ENCODE results near the gene KCNN4. TPM values are rescaled to one million over a fixed set of nuclear protein-coding genes. Genes with fewer than 3 reads are reported as not detected.
"Not testable (repeated sequence)": the region's sequence is repeated elsewhere in the genome, so short reads cannot be mapped to it uniquely, and the experiment has no call there.

The KCNN4 gene
- polyA plus RNA-seq, 3 donors: 0.55 to 3.4 (median 2.4) TPM

DNA sequence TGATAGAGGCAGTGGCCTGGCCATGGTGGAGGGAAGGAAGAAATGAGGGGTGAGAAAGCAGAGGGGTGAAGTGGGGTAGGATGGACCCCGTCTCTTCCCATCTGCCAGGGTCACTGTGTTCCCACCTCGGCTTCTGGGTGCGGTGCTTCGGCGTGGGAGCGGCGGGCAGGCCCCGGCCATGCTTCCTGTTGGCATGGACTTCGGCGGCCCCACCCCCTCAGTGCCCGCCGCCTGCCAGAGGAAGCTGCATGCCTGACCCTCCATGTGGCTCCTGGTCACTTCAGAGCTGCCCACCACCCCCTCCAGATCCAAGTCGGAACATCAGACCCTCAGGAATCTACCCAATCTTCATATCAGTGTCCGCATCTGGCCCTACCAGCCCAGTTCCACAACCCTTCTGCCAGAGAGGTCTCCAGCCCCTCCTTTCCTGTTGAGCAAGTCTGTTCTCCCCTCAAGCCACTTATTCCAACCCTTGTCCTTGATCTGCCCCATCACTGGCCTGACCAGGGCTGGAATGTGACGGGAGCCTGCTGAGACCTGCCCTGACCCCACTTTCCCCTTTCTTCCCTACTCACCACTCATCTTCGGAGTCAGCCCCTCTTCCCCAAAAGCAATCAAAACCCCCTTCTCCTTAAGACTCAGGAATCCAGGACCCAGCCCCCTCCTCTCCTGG lies 1.5 kb downstream of the KCNN4 start:
- no peak overlapping the region for H3K27ac ChIP-seq (ENCODE audit: low read depth, low read length)
- 38 to 64% (median 42%) methylated on average over 6 to 16 of the region's 16 CpGs for WGBS, 3 donors

DNA sequence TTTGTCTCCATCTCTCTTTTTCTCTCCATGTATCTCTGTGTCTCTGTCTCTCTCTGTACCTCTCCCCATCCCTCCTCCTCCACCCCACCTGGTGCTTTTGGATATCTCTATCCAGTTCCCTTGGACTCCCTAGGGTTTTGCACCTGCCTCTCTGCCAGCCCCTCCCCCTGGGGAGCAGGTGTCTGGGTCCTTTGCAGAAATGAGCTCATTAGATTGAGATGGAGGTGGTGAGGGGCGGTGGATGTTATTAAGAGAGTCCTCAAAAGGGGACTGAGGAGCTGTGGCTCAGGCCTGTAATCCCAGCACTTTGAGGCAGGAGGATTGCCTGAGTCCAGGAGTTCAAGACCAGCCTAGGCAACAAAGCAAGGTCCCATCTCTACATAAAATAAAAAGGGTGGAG lies 2.1 kb downstream of the KCNN4 start:
- 76 to 95% (median 78%) methylated on average over 1 of the region's 1 CpG for WGBS, 3 donors
- no peak overlapping the region for H3K27ac ChIP-seq (ENCODE audit: low read depth, low read length)

DNA sequence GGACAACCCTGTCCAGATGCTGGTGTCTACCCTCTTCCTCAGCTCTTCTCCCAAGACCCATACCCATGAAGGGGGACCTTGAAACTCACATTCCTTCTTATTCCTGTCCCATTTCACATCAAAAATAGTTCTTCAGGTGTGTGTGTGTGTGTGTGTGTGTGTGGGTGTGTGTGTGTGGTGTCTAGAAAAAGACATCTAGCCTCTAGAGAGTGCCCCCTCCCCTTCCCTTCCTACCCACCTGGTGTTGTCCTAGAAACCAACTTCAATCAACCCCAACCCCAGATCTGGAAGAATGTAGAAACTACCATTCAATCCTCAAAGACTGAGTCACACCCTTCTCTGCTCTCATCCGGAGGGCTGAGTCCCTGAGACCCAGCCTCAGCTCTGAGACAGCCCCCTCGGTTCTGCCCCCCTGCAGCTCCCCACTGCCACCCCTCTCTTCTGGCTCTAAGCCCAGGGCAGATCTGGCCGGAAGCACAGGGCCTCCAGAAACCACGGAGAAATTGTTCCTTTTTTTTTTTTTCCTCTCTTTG lies 3.5 kb downstream of the KCNN4 start:
- WGBS, 3 donors: 3 to 10% (median 8%) methylated on average over 4 of the region's 4 CpGs
- H3K27ac ChIP-seq (ENCODE audit: low read depth, low read length): no peak overlapping the region

DNA sequence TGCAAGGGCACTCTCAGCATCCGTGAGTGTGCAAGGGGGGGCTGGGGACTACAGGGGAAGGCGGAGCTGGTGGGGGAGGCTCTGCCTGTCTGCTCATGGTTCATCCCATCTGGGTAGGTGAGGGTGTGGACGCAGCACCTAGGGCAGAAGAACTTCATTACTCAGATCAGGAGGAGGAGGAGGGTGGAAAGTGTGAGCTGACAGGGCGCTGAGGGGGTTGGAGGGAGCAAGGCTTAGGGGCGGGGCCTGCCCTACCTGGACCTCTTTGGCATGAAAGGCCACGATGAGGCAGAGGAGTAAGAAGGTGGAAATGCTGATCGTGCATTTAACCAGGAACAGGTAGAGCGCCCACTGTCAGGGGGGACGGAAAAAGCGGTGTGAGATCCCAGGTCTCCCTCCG lies 4.5 kb downstream of the KCNN4 start:
- H3K27ac ChIP-seq (ENCODE audit: low read depth, low read length): no peak overlapping the region
- WGBS, 3 donors: 66 to 75% (median 75%) methylated on average over 11 of the region's 11 CpGs

DNA sequence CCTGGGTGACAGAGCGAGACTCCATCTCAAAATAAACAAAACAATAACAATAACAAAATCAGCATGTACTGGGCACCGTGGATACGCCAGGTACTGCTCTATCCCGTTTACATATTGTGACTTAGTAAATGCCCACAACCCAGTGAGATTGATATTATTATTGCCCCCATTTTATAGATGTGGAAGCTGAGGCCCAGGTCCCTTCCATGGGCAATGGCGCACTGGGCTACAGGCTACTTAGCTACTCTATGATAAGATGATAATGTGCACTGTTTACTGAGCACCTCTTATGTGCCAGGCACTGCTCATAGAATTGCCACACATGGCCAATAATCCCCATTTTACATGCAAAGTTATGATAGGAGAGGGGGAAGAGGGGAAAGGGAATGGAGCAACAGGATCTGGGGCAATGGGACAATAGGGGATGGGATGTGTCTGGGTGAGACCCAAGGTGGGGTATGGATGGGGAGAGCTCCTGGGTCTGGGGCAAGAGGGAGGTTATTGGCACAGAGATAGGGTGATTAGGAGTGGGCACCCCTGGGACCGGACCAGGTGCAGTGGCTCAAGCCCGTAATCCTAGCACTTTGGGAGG lies 5.4 kb downstream of the KCNN4 start:
- WGBS, 3 donors: 88 to 95% (median 94%) methylated on average over 7 of the region's 7 CpGs

DNA sequence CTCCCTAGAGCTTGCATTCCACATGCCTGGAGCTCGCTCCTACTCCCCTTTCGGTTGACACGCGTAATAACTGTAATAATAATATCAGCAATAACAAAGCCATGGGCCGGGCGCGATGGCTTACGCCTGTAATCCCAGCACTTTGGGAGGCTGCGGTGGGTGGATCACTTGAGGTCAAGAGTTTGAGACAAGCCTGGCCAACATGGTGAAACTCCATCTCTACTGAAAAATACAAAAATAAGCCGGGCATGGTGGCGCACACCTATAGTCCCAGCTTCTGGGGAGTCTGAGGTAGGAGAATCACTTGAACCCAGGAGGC lies 5.9 kb downstream of the KCNN4 start:
- 67 to 71% (median 70%) methylated on average over 11 of the region's 11 CpGs for WGBS, 3 donors
- H3K27ac ChIP-seq (ENCODE audit: low read depth, low read length): not testable (repeated sequence)

More for the DNA sequence above, 5.4 kb downstream of the KCNN4 start:
- H3K27ac ChIP-seq (ENCODE audit: low read depth, low read length): no peak overlapping the region

DNA sequence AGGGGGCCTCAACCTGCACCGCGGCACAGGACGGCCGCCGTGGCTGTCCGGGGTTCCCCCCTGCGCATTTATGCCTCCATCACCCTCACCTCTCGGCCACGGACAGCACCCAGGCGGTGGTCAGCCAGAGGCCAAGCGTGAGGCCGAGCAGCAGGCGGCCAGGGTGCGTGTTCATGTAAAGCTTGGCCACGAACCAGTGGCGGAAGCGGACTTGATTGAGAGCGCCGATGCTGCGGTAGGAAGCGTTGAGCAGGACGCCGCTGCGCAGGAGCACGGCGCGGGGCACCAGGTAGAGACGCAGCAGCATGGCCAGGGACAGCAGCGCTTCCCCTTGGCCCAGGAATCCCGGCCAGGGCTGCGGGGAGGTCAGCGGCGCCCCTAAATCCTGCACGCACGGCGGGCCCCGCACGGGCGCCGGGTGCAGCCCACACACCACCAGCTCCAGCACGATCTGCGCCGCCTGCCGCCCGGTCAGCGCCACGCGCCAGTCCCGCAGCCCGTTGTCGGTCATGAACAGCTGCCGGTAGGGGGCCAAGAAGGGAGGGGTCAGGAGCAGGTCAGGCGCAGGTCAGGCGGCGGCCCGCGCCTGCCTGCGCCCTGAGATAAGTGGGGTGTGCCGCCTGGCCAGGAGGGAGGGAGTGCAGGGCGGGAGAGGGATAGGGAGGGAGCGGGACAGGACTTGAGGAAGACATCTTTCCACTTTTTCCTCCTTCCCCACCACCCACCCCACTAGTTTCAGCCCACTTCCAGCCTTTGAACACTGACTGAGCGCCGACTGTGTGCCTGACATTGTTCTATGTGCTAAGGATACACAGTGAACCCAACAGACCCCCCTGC lies 6.5 kb downstream of the KCNN4 start:
- H3K27ac ChIP-seq (ENCODE audit: low read depth, low read length): no peak overlapping the region

DNA sequence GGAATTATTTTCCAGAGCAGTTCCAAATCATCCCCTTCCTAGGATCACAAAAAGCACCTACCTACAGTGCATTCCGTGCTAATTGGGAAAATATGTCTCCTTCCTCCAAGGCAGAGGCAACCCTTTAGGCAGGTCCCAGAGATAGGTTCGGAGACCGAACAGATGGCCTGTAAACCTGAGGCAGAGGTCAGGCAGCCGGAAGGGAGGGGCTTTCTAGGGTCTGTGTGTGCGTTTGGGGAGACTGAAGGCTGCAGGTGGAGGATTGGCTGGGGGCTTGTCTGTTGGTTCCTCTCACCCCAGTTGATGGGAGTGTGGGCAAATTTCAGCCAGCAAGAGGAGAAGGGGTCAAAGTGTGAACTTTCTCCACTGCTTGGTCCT lies 7.1 kb downstream of the KCNN4 start:
- 71 to 86% (median 80%) methylated on average over 5 of the region's 5 CpGs for WGBS, 3 donors
- H3K27ac ChIP-seq (ENCODE audit: low read depth, low read length): no peak overlapping the region

More for the DNA sequence above, 6.5 kb downstream of the KCNN4 start:
- 11 to 39% (median 28%) methylated on average over 51 to 63 of the region's 63 CpGs for WGBS, 3 donors

DNA sequence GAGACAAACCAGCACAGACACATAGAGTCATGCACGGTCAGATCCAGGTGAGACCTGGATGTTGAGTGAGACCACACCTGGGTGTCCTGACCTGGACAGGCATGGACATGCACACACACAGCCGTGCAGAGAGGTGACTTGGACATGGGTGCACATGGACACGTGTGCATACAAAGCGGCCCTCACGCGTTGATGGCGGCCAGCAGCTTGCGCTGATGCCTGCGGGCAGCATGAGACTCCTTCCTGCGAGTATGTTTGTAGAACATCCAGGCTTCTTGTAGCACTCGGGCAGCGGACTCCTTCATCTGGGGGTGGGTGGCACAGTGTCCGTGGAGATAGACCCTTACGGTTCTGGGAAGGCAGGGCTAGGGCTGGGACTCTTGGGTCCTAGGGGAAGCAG lies 11.5 kb downstream of the KCNN4 start:
- WGBS, 3 donors: 89 to 95% (median 90%) methylated on average over 14 of the region's 14 CpGs
- H3K27ac ChIP-seq (ENCODE audit: low read depth, low read length): no peak overlapping the region

DNA sequence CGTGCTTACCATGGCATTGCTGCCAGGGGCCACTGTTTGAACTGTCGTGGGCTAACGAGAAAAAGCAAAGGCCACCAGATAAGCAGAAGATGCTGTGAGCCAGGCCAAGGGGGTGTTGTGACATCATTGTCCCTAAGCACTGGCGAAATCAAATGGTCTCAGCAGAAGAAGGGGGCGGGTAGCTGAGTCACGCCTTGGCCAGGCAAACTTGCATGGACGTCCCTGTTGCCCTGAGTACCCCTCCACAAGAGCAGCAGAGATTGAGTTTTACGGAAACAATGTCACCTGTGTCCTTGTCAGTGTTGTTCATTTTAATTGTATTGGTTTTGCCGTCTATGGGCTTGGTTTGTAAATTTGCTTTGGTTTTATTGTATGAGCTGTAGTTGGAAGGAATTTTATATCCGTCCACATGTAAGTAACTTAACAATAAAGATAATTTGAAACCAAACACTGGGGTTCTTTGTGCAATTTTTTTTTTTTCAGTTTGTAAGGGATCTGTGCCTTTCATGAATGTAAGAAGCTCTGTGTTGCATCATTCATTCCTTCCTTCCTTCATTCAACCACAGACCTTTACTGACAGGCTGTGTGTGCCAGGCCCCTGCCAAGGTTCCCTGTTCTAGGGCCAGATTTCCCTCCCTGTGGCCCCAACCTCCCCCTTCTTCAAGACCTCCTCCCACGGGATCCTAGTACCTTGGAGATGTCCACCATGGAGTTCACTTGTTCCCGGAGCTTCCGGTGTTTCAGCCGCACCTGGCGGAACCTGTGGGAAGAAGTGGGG lies 12.3 kb downstream of the KCNN4 start:
- no peak overlapping the region for H3K27ac ChIP-seq (ENCODE audit: low read depth, low read length)
- 48 to 65% (median 52%) methylated on average over 15 of the region's 15 CpGs for WGBS, 3 donors

DNA sequence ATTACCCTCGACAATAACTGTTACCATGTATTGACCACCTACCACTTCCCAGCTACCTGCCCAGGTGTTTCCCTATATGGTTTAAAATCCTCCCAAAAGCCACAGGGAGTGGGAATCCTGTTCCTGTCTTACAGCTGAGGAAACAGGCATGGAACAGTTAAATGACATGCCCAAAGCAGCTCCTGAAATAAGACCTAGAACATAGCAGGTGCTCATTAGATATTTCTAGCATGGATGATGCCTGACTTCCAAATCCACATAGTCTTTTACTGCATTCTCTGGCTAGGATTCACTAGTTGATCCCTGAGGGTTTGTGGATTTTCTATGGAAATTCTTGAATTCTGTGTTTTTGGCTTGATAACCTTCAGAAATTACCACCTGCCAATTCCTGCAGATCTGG lies 13.0 kb downstream of the KCNN4 start:
- 50 to 63% (median 59%) methylated on average over 1 of the region's 1 CpG for WGBS, 3 donors
- H3K27ac ChIP-seq (ENCODE audit: low read depth, low read length): no peak overlapping the region

DNA sequence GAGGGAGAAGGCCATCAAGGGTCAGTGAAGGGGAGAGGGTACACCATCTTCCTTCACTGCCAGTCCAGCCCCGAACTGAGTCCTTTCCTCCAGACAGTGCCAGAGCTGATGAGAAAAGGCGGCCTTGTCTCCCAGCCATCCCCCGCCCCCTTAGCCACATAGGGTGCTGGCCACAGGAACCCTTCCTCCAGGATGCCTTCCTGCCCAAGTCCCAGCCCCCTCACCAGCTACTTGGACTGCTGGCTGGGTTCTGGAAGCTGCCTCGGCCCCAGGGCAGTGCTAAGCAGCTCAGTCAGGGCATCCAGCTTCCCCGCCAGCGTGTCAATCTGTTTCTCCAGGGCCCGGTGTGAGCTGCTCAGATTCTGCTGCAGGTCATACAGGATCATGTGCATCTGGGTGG lies 13.5 kb downstream of the KCNN4 start:
- H3K27ac ChIP-seq (ENCODE audit: low read depth, low read length): no peak overlapping the region
- 76 to 83% (median 81%) methylated on average over 7 of the region's 7 CpGs for WGBS, 3 donors

DNA sequence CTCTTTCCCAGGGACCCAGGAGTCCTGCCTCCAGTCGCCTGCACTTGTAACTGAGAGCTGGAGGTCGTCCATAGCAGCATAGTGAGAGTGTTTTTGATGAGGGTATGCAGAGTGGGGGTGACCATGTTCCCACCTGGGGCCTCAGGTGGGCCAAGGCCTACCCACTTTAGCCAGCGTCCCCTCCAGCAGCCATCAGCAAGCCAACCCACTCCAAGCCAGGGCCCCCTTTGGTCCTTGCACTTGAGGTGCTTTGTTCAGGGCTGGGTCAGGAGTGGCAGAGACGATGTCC lies 14.1 kb downstream of the KCNN4 start:
- WGBS, 3 donors: 61 to 91% (median 88%) methylated on average over 4 of the region's 4 CpGs
- H3K27ac ChIP-seq (ENCODE audit: low read depth, low read length): no peak overlapping the region

DNA sequence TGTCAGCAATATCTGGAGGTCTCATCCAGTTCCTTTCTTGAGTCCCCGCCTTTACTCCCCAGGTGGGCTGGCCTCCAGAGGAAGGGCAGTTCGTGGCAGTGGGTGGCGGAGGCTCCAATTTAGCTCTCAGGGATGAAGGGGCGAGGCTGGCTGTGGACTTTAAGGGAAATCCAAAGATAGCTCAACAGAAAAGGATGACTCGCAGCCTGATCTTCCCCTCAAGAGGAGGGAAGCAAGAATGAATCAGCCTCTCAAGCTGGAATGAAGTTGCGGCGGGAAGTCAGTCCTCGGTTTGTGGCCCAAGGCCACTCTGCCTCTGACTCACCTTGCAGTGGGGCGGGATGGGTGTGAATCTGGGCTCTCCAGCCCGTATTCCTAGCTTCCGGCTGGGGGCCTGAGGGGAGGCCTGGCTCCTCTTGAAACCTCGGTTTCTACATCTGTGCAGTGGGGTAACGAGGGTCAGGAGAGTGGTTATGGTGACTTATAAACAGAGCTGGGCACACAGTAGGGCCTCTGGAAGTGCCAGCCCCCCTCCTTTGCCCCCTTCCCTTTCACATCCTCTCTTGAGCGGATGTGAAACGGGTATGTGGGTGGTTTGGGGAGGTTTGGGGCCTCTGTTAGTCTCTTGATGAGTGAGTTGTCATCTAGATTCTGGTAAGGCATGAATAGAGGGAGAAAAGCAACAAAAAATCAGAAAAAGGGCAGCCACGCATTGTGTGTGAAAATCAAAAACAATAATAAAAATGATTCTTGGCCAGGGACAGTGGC lies 15.5 kb downstream of the KCNN4 start:
- H3K27ac ChIP-seq (ENCODE audit: low read depth, low read length): peak overlapping the region; percentile 45
- 27 to 70% (median 34%) methylated on average over 16 of the region's 16 CpGs for WGBS, 3 donors

DNA sequence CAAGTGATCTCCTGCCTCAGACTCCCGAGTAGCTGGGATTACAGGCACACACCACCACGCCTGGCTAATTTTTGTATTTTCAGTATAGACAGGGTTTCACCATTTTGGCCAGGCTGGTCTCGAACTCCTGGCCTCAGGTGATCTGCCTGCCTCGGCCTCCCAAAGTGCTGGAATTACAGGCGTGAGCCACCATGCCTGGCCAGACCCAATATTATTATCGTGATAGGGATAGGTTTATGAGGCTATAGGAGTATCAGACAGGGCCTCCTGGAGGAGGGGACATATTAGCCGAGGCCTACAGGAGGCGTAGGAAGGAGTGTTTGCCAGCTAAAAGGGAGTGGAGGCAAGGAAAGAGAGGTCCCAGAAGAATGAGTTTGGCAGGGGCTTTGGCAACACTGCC lies 16.1 kb downstream of the KCNN4 start:
- 72 to 76% (median 73%) methylated on average over 8 of the region's 8 CpGs for WGBS, 3 donors
- H3K27ac ChIP-seq (ENCODE audit: low read depth, low read length): not testable (repeated sequence)

DNA sequence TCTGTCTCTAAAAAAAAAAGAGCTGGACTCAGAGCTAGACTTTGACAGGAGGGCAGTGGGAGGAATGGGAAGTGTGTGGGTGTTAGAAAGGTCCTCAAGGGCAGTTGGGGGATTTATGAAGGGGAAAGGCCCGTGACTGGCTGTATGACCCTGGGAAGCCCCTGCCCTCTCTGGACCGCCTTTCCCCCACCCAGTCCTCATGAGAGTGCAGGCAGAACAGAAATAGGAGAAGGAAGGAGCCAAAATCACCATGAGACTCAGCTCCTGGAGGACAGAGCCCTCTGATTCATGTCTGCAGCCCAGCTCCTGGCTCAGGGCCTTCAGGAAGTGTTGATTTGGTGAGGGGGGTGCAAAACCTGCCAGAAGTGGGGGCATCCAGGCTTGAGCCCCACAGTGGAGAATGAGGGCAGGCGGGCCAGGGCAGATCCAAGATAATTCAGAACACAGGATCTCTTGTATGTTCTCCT lies 17.3 kb downstream of the KCNN4 start:
- H3K27ac ChIP-seq (ENCODE audit: low read depth, low read length): no peak overlapping the region
- 43 to 50% (median 47%) methylated on average over 3 of the region's 3 CpGs for WGBS, 3 donors

DNA sequence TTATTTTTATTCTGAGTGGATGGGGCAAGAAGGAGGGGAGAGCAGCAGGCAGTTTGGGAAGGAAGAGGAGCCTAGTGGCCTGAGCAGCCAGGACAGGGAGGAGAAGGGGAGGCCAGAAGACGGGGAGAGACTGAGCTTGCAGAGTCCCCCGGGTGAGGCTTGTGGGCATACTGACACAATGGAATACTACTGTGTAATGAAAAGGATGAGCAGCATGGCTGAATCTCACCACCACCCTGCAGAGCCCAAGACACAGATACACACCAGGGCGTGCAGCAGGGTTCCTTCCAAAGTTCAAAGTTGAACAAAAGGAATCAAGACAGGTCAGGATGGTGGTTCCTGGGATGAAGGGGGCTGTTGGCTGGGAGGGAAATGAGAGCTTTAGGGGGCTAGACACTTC lies 18.0 kb downstream of the KCNN4 start:
- WGBS, 3 donors: 82 to 85% (median 82%) methylated on average over 2 to 3 of the region's 3 CpGs
- no peak overlapping the region for H3K27ac ChIP-seq (ENCODE audit: low read depth, low read length)

DNA sequence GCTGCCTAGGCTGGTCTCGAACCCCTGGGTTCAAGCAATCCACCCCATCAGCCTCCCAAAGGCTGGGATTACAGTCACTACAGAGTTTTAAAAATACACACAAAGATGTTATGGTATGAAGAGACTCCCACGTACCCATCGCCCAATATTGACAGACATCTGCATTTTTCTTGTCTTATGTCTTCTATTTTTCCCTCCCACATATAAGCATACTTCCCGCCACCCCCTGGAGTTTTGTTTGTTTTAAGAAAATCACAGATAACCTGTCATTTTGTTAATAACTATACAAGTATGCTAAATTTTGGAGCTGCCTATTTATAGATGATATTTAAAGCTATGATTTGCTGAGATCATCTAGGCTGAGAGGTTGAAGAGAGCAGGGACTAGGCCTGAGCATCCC lies 19.8 kb downstream of the KCNN4 start:
- H3K27ac ChIP-seq (ENCODE audit: low read depth, low read length): no peak overlapping the region
- WGBS, 3 donors: 91 to 96% (median 91%) methylated on average over 4 of the region's 4 CpGs

Data from adipose tissue (tissue), 3 donors.